ENCODE measurements around the gene ADAP1. TPM values are rescaled to one million over a fixed set of nuclear protein-coding genes. Genes with fewer than 3 reads are reported as not detected.

The ADAP1 gene
- total and polyA plus RNA-seq, 8 donors, result 10.9 to 41.2 (median 14.4) TPM

DNA sequence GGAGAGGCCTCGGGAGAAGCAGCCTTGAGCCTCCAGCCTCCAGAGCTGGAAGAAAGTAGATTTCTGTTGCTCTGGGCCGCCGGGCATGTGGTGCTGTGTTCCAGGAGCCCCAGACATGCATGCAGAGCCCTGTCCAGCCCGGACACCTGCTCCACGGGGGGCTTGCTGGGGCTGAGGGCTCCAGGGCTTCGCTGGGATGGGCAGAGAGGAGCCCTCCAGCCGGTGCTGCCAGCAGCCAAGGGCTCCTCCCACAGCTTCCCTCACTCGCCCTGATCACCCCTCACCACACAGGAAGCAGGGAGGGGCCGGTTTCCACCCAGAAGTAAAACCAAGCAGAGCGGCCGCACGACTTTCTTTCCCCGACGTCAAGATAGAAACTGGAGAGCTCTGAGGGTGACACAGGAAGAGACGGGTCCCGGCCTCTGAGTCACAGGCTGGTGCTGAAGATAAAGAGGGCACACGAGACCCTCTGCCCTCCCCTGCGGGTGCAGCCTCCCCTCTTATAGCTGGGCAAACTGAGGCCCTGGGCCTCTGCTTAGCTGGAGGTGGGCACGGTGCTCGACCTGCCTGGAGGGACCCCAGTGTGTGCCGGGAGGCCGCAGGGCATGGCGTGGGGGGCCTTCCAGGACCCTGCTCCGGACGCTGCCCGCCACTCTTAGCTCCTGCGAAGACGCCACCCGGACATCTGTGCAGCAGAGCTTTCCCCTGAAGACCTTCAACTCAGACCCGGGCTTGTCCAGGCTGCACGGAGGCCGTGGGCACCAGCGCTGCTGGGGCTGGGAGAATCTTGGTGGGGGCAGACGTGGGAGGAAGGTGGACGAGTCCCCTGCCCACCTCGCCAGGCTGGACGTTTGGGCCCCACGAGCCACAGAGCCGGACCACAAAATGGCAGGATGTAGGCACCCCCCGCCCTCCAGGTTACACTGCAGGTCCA lies 31.1 kb downstream of the ADAP1 start:
- WGBS, 2 donors, result 85% methylated on average over 37 to 40 of the region's 40 CpGs
- H3K27ac ChIP-seq, result peak overlapping the region in 1 of 4 donors; percentile 22
- TF ChIP-seq CTCF (IDR thresholded peaks at IDR 0.05), result no peak
- peak in 4 of 6 donors; percentile 22 to 64 (median 51) for DNase-seq
- H3K9me3 ChIP-seq, result no peaks in the 10 kb centered on the region
- H3K27me3 ChIP-seq, result no peaks in the 10 kb centered on the region
- ATAC-seq, result peak in 3 of 4 donors; percentile 46 to 76 (median 68)
- H3K4me1 ChIP-seq, result no peaks in the 10 kb centered on the region
- no peak for FAIRE-seq
- intact Hi-C loops (cut with DNase I), result no loop called here
- no peak overlapping the region for H3K4me3 ChIP-seq
- no peaks in the 10 kb centered on the region for H3K36me3 ChIP-seq

DNA sequence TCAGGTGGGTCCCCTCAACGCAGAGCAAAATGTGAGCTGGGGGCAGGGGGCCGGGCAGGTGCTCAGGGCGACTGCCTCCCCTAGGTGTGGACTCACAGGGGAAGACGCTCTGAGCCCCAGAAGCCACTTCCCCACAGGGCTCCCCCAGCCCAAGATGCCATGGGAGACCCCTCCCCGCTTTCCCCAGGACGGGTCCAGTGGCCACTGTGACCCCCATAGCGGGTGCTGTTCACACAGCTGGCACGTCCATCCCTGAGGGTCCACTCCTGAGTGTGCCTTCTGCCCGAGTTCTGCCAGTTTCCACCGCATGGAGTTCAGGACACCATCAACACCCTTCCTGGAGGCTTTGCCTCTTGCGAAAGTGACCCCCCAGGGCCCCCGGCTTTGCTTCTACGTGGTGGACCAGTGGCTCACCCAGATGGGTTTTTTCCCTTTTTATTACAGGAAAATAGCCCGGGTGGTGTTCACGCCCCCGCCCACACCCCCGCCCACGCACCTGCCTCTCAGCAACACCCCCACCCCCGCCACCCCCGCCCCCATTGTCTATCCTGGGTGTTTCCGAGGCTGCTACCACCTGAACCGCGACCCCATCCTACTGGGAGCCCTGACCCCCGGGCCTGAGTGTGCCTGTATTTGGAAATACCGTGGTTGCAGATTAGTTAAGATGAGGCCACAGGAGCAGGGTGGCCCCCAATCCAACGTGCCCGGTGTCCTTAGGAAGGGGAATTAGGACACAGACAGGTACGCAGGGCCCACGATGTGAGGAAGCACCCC lies 32.0 kb downstream of the ADAP1 start:
- Histone ChIP-seq H3K27ac (no peak overlapping the region), H3K27me3 (no peaks in the 10 kb centered on the region), H3K4me1 (no peaks in the 10 kb centered on the region), H3K36me3 (no peaks in the 10 kb centered on the region), H3K4me3 (no peak overlapping the region), H3K9me3 (no peaks in the 10 kb centered on the region)
- no peak for ATAC-seq
- DNase-seq, result peak in 4 of 6 donors; percentile 10 to 62 (median 28)
- no peak for TF ChIP-seq CTCF (IDR thresholded peaks at IDR 0.05)
- 79 to 80% methylated on average over 28 to 29 of the region's 29 CpGs for WGBS, 2 donors
- intact Hi-C loops (cut with DNase I), result no loop called here
- FAIRE-seq, result no peak

DNA sequence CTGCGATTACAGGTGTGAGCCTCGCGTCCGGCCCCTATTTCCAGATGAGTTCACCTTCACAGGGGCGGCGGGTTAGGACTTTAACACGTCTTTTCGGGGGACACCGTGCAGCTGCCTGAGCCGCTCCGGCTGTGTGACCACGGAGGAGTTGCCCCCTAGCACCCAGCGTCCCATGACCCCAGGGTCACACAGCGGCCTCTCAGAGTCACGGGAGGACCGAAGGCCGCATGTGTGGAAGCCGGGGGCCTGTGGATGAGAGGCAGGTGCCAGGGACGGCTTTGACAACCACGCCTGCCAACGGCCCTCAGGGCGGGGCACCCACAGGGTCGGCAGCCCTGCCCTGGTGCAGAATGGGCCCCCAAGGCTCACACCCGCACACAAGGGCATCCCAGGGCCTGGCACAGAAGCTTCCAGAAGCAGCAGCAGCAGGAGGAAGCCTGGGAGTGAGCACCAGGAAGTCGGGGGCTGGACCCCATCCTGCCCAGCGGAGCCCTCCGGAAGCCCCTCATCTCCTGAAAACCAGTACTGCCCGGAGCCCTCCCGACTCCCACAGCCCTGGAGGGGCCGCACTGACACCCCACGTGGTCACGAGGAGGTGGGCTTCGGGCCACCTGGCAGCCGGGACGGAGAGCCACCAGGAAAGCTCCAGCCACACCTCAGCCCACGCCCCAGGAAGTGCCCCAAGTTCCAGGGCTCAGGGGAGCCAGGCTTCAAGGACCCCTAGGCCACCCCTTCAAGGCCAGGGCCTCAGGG lies 32.7 kb downstream of the ADAP1 start:
- no peak for TF ChIP-seq CTCF (IDR thresholded peaks at IDR 0.05)
- FAIRE-seq, result no peak
- ATAC-seq, result no peak
- no peak overlapping the region for H3K4me3 ChIP-seq
- H3K4me1 ChIP-seq, result no peaks in the 10 kb centered on the region
- H3K9me3 ChIP-seq, result no peaks in the 10 kb centered on the region
- WGBS, 2 donors, result 86 to 87% methylated on average over 36 of the region's 36 CpGs
- peak in 4 of 6 donors; percentile 9 to 69 (median 36) for DNase-seq
- intact Hi-C loops (cut with DNase I), result no loop called here
- no peak overlapping the region for H3K27ac ChIP-seq
- no peaks in the 10 kb centered on the region for H3K27me3 ChIP-seq
- no peaks in the 10 kb centered on the region for H3K36me3 ChIP-seq

- no peaks in the 10 kb centered on the region for H3K9me3 ChIP-seq
- no peak for ATAC-seq
- H3K4me3 ChIP-seq, result no peak overlapping the region
- intact Hi-C loops (cut with DNase I), result no loop called here
- WGBS, 2 donors, result 92 to 97% methylated on average over 15 of the region's 15 CpGs
- H3K36me3 ChIP-seq, result no peaks in the 10 kb centered on the region
- no peaks in the 10 kb centered on the region for H3K27me3 ChIP-seq
- H3K4me1 ChIP-seq, result no peaks in the 10 kb centered on the region
- FAIRE-seq, result no peak
- TF ChIP-seq CTCF (IDR thresholded peaks at IDR 0.05), result no peak
- peak in 4 of 6 donors; percentile 8 to 45 (median 27) for DNase-seq
- no peak overlapping the region for H3K27ac ChIP-seq
Measured at GRCh38 chr7:921071-921461, 33.4 kb downstream of the ADAP1 start.
